Measurements from ENCODE around the gene TSPEAR. TPM values are rescaled to one million over a fixed set of nuclear protein-coding genes. Genes with fewer than 3 reads are reported as not detected.

The TSPEAR gene
- total and polyA plus RNA-seq, 2 donors (not counting 1 experiment from before 2014, with no cell fraction given) = not detected

DNA sequence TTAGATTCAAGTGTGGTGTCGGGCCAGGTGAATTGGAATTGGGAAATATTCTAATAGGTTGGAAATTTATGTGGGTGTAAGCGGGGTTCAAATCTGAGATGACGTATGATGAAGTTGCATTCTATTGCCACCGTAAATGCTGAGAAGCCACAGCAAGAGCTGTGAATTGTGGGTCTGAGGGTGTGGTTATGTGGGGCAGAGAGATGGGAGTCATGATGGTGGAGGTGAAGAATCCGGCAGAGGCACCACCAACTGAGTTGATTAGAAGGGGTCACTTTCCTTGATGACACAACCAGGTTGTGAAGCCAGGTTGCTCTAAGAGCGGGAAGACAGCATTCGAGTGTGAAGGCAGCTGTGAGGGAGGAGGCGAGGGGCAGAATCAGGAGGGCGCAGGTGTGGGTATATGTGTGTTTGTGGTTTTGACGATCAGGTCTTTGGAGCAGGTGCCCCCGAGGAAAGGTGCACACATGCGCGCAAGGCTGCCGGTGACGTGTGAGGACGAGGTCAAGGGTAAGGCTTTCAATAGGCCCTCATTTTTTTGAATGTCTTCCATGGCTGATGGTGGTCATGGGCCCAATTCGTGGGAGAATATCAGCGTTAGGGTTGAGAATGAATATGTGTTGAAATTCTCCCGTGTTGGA lies 237.3 kb downstream of the TSPEAR start:
- H3K9ac ChIP-seq (ENCODE audit: low read length) = no peak overlapping the region
- no peak overlapping the region for H3K4me3 ChIP-seq (ENCODE audit: control extremely low read depth in 1 of 5, extremely low read depth in 1 of 5, insufficient read depth in 1 of 5, low read depth in 2 of 5, low read length in 4 of 5)
- no peak overlapping the region for H3K27ac ChIP-seq (ENCODE audit: low read length in 2 of 2)
- intact Hi-C loops (cut with micrococcal nuclease) = no loop called here
- no peak overlapping the region for H3K4me2 ChIP-seq (replicated peaks; ENCODE audit: low read depth, low read length, poor library complexity, severe bottlenecking)
- ATAC-seq (ENCODE audit: low read depth) (no peak), DNase-seq (no peak)
- Mint-ChIP-seq H3K27ac (no peak overlapping the region), H3K4me3 (no peak overlapping the region), H3K9me3 (ENCODE audit: insufficient read depth) (no peaks in the 10 kb centered on the region), H3K4me1 (no peaks in the 10 kb centered on the region), H3K27me3 (no peaks in the 10 kb centered on the region)
- H3K4me1 ChIP-seq (ENCODE audit: control insufficient read depth in 2 of 2, insufficient read depth in 2 of 2, low read length in 2 of 2) = no peaks in the 10 kb centered on the region
- CTCF ChIA-PET = no interaction called here
- 85% methylated on average over 18 of the region's 19 CpGs for WGBS (ENCODE audit: insufficient coverage)
- TF ChIP-seq EZH2 (IDR thresholded peaks at IDR 0.05; ENCODE audit: borderline replicate concordance, insufficient read depth, low read depth, low read length, poor library complexity, severe bottlenecking) = no peak
- TF ChIP-seq CTCF (IDR thresholded peaks at IDR 0.05) = no peak
- no peaks in the 10 kb centered on the region for H3K36me3 ChIP-seq (replicated peaks in 1 of 2; ENCODE audit: control extremely low read depth in 1 of 2, control insufficient read depth in 1 of 2, extremely low read depth in 1 of 2, insufficient read depth in 2 of 2, low read length in 1 of 2)
- H3K27me3 ChIP-seq (replicated peaks in 1 of 4; ENCODE audit: control extremely low read depth in 1 of 4, control insufficient read depth in 3 of 4, insufficient read depth in 4 of 4, low read length in 3 of 4) = no peaks in the 10 kb centered on the region
- no peaks in the 10 kb centered on the region for H3K9me3 ChIP-seq (ENCODE audit: control extremely low read depth in 1 of 3, control insufficient read depth in 2 of 3, insufficient read depth in 1 of 3, low read length in 2 of 3)
- no peaks in the 10 kb centered on the region for H4K20me1 ChIP-seq (ENCODE audit: control insufficient read depth, insufficient read depth, low read length, poor library complexity, severe bottlenecking)
- POLR2A ChIA-PET = no interaction called here
- no peaks in the 10 kb centered on the region for H3K79me2 ChIP-seq (ENCODE audit: control insufficient read depth, insufficient read depth, low read length)
- no peak overlapping the region for H2AFZ ChIP-seq (ENCODE audit: insufficient read depth, low read depth, low read length, poor library complexity, severe bottlenecking)

- intact Hi-C loops (cut with micrococcal nuclease) = no loop called here
- no peak overlapping the region for H3K27ac Mint-ChIP-seq
- 95% methylated on average over 4 of the region's 6 CpGs for WGBS (ENCODE audit: insufficient coverage)
- H3K4me2 ChIP-seq (replicated peaks; ENCODE audit: low read depth, low read length, poor library complexity, severe bottlenecking) = no peak overlapping the region
- POLR2A ChIA-PET = no interaction called here
- TF ChIP-seq EZH2 (IDR thresholded peaks at IDR 0.05; ENCODE audit: borderline replicate concordance, insufficient read depth, low read depth, low read length, poor library complexity, severe bottlenecking) (no peak), CTCF (IDR thresholded peaks at IDR 0.05) (no peak)
- H3K79me2 ChIP-seq (ENCODE audit: control insufficient read depth, insufficient read depth, low read length) = no peaks in the 10 kb centered on the region
- H3K9me3 Mint-ChIP-seq (ENCODE audit: insufficient read depth) = no peaks in the 10 kb centered on the region
- H3K36me3 ChIP-seq (replicated peaks in 1 of 2; ENCODE audit: control extremely low read depth in 1 of 2, control insufficient read depth in 1 of 2, extremely low read depth in 1 of 2, insufficient read depth in 2 of 2, low read length in 1 of 2) = no peaks in the 10 kb centered on the region
- no peak overlapping the region for H3K4me3 Mint-ChIP-seq
- no peaks in the 10 kb centered on the region for H3K27me3 ChIP-seq (replicated peaks in 1 of 4; ENCODE audit: control extremely low read depth in 1 of 4, control insufficient read depth in 3 of 4, insufficient read depth in 4 of 4, low read length in 3 of 4)
- no peak for ATAC-seq (ENCODE audit: low read depth)
- no peaks in the 10 kb centered on the region for H3K27me3 Mint-ChIP-seq
- no peaks in the 10 kb centered on the region for H3K4me1 Mint-ChIP-seq
- DNase-seq = no peak
- H3K9ac ChIP-seq (ENCODE audit: low read length) = no peak overlapping the region
- CTCF ChIA-PET = no interaction called here
- no peaks in the 10 kb centered on the region for H4K20me1 ChIP-seq (ENCODE audit: control insufficient read depth, insufficient read depth, low read length, poor library complexity, severe bottlenecking)
- H3K27ac ChIP-seq (ENCODE audit: low read length in 2 of 2) = no peak overlapping the region
- H3K4me1 ChIP-seq (ENCODE audit: control insufficient read depth in 2 of 2, insufficient read depth in 2 of 2, low read length in 2 of 2) = no peaks in the 10 kb centered on the region
- no peak overlapping the region for H3K4me3 ChIP-seq (ENCODE audit: control extremely low read depth in 1 of 5, extremely low read depth in 1 of 5, insufficient read depth in 1 of 5, low read depth in 2 of 5, low read length in 4 of 5)
- no peaks in the 10 kb centered on the region for H3K9me3 ChIP-seq (ENCODE audit: control extremely low read depth in 1 of 3, control insufficient read depth in 2 of 3, insufficient read depth in 1 of 3, low read length in 2 of 3)
- no peak overlapping the region for H2AFZ ChIP-seq (ENCODE audit: insufficient read depth, low read depth, low read length, poor library complexity, severe bottlenecking)
Observed at GRCh38 chr21:44471996-44472395, 239.4 kb downstream of the TSPEAR start.

All from B cell (primary cell).